Fibroblast of villous mesenchyme (primary cell): ENCODE data around the gene NIFK. TPM values are rescaled to one million over a fixed set of nuclear protein-coding genes. Genes with fewer than 3 reads are reported as not detected.
A peak's percentile ranks its signal among the peaks of the same experiment; 100 is the strongest.
"Not testable (repeated sequence)": the region's sequence is repeated elsewhere in the genome, so short reads cannot be mapped to it uniquely, and the experiment has no call there.

Experiments used
- DNase-seq: peaks from one replicate; pipeline ENCODE4 v3.0.0-alpha.2; 2010; ENCODE audit warnings: low read depth
- H3K4me3 ChIP-seq: 2 replicates; pipeline ENCODE4 v1.5.1; 2011; ENCODE audit warnings: low read depth, mild to moderate bottlenecking, low read length
- total RNA-seq: library from RNA; depleted of rRNA; stranded (reverse); fragments of >200 nt; gene quantifications from 2 replicates; pipeline ENCODE4 v1.2.3, GENCODE V29; 2012
- TF ChIP-seq, protein P1 (sequence below): IDR thresholded peaks from 2 replicates; pipeline ENCODE4 v1.5.1; 2012; ENCODE audit warnings: low read depth, mild to moderate bottlenecking, low read length; ENCODE audit not compliant: insufficient read depth

Gene NIFK
- total RNA-seq, 1 donor, result 50.1 TPM

DNA sequence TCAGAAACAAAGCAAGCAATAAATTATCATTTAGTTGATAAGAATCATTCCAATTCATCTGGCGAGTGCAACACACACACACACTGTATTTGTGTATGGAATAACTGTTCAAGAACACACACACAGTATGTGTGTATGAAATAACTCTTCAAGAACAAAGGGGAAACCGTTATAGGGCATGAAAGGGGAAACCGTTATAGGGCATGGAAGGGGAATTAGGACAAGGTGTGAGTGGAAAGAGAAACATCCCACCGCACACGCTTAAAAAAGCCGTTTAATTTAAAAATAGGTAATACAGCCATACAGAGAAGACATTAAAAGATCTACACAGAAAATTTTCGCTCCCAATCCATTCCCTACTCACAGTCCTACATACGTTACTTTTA lies 18.2 kb upstream of the NIFK start:
- no peak for DNase-seq

DNA sequence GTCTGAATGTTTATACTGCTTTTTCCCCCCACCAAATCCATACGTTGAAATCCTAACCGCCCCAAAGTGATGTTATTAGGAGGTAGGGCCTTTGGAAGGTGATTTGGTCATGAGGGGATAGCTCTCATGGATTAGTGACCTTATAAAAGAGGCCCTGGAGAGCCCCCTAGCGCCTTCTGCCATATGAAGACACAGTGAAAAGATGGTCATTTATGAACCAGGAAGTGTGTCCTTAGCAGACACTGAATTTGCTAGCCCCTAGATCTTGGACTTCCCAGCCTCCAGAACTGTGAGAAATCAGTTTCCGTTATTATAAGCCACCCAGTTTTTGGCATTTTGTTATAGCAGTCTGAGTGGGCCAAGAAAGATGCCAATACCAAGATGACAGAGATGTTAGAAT lies 11.5 kb upstream of the NIFK start:
- DNase-seq, result peak; percentile 53
- H3K4me3 ChIP-seq, result no peak overlapping the region
- TF ChIP-seq, protein P1, sequence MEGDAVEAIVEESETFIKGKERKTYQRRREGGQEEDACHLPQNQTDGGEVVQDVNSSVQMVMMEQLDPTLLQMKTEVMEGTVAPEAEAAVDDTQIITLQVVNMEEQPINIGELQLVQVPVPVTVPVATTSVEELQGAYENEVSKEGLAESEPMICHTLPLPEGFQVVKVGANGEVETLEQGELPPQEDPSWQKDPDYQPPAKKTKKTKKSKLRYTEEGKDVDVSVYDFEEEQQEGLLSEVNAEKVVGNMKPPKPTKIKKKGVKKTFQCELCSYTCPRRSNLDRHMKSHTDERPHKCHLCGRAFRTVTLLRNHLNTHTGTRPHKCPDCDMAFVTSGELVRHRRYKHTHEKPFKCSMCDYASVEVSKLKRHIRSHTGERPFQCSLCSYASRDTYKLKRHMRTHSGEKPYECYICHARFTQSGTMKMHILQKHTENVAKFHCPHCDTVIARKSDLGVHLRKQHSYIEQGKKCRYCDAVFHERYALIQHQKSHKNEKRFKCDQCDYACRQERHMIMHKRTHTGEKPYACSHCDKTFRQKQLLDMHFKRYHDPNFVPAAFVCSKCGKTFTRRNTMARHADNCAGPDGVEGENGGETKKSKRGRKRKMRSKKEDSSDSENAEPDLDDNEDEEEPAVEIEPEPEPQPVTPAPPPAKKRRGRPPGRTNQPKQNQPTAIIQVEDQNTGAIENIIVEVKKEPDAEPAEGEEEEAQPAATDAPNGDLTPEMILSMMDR, result peak; percentile 32

More for the DNA sequence above, 18.2 kb upstream of the NIFK start:
- TF ChIP-seq, protein P1, result no peak
- H3K4me3 ChIP-seq, result peak overlapping the region; percentile 99

DNA sequence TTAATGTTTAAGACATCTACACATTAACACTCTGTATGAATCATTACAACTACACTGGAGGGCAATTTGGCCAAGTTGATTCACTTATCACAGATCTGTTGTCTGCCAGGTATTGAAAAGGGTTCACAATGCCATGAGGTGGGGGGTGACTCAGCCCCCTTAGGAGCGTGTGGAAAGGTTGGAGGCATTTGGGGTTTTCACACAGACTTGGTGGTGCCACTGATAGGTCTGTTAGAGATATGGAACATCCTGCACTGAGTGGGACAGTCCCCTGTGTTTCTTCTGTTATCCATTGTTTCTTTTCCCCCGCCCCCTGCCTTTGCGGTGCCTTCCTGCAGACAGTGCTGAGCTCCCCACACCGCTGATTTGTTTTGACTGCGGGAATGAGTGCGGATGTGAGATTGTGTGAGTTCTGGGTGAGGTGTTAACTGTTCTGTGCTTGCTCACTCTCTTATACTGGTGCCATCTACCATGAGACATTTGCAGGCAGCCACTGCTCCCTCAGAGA lies 9.4 kb upstream of the NIFK start:
- DNase-seq, result no peak
- TF ChIP-seq, protein P1, result no peak
- H3K4me3 ChIP-seq, result no peak overlapping the region

DNA sequence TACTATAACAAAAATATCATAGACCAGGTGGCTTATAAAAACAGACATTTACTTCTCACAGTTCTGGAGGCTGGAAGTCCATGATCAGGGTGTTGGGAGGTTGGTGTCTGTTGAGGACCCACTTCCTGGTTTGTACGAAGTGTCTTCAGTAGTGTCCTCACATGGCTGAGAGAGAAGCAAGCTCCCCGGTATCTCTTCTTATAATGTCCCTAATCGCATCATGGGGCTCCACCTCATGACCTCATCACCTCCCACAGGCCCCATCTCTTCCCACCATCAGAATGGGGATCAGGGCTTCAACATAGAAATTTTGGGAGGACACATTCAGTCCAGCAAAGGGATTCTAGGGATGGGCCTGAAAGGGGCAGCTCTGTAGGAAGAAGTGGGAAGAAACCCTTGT lies 4.8 kb upstream of the NIFK start:
- no peak for DNase-seq
- H3K4me3 ChIP-seq, result no peak overlapping the region
- TF ChIP-seq, protein P1, result no peak

DNA sequence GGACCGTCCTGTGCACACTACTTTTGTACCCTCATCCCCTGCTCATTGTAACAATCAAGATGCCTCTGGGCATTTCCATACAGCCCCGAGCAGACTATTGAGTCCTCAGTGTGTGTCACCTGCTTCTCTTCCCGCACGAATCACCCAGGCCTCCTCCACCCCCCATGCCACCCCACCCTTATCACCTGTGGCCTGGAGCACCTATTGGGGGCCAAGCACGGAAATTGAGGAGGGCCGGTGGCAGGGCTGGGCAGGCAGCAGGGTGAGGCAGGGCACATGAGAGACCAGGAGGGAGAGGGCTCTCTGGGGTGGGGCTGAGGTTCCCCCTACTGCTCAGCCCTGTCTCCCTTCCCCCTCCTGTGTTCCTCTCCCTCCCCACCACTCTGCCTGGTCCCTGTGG lies 4.3 kb upstream of the NIFK start:
- DNase-seq, result no peak
- TF ChIP-seq, protein P1, result no peak
- H3K4me3 ChIP-seq, result no peak overlapping the region

DNA sequence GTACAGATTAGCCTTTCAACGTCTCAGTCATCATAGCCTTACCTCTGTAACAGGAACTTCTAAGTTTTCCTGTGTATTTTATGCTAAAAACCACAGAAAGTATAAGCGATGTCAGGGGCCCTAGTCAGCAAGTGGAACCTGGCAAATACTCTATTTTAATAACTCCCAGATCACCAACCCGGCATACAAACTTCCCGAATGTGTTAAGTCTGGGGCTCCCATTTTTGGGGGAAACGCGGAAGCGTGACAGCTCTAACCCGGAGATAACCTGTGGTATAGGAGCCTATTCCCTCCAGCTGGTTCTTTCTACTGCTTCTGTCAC lies 574 bp downstream of the NIFK start:
- DNase-seq, result no peak
- TF ChIP-seq, protein P1, result no peak
- peak overlapping the region; percentile 100 for H3K4me3 ChIP-seq

DNA sequence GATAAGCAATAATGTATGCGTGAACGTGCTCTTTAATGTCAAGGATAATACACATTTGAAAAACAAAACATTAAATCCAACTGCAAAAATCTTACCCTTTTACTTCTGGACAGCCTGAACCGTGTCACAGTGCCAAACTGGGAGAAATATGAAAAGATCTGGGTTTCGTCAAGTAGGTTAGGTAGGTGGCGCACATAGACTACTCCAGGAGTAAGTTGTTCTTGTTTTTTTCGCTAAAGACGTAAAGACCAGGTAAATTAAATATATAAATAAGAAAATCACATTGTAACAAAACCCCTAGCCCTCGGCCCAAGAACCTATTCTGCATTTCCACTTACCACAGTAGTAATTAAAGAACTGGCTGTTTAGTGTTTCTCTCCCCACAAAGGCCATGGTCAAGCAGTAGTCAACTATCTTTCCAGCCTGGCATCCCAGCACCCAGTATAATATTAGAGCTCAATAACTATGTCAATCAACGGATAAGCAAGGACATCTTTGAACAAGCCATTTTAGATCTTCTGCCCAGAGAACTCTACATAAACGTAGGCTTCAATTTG lies 1.1 kb downstream of the NIFK start:
- DNase-seq, result peak; percentile 34
- H3K4me3 ChIP-seq, result peak overlapping the region; percentile 100
- TF ChIP-seq, protein P1, result no peak

DNA sequence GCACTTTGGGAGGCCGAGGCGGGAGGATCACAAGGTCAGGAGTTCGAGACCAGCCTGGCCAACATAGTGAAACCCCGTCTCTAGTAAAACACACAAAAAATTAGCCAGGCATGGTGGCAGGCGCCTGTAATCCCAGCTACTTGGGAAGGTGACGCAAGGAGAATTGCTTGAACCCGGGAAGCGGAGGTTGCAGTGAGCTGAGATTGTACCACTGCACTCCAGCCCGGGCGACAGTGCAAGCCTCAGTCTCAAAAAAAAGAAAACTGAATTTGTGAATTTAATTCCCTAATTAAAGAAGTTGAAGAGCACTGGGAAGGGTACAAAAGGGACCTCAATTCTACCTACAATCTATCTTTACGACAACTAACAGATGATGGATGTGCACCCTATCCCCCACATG lies 2.1 kb downstream of the NIFK start:
- not testable (repeated sequence) for H3K4me3 ChIP-seq, DNase-seq
